HL-60 (cell line): Measurements from ENCODE around the gene DMD.

ENCODE experiments used
- POLR2AphosphoS5 ChIP-seq: IDR thresholded peaks from 2 replicates; pipeline ENCODE4 v1.6.1; 2012; ENCODE audit warnings: low read depth
- SPI1 ChIP-seq: IDR thresholded peaks from 2 replicates; pipeline ENCODE4 v1.6.1; 2012; ENCODE audit warnings: low read depth, mild to moderate bottlenecking, borderline replicate concordance
- TF ChIP-seq, protein P1 (sequence below): IDR thresholded peaks from one replicate; pipeline ENCODE4 v1.5.1; 2011; ENCODE audit warnings: low read length, control low read depth, inconsistent platforms; ENCODE audit not compliant: insufficient read depth

- TF ChIP-seq, protein P1, sequence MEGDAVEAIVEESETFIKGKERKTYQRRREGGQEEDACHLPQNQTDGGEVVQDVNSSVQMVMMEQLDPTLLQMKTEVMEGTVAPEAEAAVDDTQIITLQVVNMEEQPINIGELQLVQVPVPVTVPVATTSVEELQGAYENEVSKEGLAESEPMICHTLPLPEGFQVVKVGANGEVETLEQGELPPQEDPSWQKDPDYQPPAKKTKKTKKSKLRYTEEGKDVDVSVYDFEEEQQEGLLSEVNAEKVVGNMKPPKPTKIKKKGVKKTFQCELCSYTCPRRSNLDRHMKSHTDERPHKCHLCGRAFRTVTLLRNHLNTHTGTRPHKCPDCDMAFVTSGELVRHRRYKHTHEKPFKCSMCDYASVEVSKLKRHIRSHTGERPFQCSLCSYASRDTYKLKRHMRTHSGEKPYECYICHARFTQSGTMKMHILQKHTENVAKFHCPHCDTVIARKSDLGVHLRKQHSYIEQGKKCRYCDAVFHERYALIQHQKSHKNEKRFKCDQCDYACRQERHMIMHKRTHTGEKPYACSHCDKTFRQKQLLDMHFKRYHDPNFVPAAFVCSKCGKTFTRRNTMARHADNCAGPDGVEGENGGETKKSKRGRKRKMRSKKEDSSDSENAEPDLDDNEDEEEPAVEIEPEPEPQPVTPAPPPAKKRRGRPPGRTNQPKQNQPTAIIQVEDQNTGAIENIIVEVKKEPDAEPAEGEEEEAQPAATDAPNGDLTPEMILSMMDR, result no peak
- no peak for TF ChIP-seq POLR2AphosphoS5
- TF ChIP-seq SPI1, result no peak
Measured at GRCh38 chrX:32489125-32489524, 722.2 kb downstream of the DMD start.
